Measurements from ENCODE around the gene DCD.

DCD gene

DNA sequence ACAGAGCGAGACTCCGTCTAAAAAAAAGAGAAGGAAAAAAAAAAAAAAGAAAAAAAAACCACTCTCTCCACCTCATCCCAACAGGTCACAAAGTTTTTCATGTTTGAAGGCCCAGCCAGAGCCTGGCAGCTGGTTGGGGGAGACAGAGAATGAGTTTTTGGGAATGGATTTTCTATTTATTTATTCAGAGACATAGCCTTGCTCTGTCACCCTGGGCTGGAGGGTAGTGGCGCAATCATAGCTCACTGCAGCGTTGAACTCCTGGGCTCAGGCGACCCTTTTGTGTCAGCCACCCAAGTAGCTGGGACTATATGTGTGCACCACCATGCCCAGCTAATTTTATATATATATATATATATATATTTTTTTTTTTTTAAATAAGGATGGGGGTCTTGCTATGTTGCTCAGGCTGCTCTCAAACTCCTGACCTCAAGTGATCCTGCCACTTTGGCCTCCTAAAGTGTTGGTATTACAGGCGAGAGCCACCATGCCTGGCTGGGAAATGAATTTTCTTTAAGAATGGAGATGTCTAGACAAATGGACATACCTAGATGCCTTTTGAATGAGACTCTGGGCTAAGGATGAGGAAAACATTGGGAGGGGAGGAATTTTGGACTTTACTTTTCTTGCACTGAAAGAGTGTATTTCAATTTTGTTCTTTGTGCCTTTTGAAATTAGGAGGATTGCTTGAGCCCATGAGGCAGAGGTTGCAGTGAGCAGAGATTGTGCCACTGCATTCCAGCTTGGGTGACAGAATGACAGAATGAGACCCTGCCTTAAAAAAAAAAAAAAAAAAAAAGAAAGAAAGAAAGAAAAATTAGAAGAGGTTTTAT lies 42.8 kb downstream of the DCD start:
- no peak for DNase-seq

DNA sequence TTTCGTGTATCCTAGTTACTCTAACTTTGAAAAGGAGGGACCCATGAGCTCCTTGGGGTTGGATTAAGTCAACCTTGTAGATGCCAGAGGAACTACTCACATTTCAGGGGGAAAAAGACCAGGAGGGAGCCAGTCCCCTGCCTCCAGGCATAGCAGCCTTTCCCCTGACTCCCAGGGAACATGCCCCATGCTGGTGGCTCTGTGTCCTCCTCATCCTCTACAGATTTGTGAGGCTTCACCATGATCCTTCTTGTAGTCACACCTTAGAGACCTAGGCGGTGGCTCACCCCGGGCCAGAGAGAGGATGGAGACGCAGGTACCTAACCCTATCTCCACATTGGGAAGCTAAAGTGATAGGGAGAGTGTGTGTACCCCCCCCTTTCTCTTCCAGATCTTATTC lies 43.7 kb downstream of the DCD start:
- DNase-seq = no peak

DNA sequence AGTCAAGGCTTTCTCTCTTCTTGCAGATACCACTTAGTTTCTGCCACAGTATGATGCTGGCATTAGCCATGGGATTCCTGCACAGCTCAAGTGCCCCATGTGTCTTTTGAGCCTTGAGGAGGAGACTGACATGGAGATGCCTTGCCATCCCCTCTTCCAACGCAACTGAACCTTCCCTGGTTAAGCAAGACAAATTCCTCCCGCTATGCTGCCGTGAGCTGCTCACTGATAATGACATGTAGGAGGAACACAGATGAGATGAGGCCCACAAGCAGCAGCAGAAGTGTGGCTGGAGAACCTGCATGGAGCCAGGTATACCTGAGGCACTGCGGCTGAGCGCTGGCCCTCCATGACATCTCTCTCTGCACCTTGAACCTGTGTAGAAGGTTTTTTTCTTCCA lies 44.3 kb downstream of the DCD start:
- no peak for DNase-seq

DNA sequence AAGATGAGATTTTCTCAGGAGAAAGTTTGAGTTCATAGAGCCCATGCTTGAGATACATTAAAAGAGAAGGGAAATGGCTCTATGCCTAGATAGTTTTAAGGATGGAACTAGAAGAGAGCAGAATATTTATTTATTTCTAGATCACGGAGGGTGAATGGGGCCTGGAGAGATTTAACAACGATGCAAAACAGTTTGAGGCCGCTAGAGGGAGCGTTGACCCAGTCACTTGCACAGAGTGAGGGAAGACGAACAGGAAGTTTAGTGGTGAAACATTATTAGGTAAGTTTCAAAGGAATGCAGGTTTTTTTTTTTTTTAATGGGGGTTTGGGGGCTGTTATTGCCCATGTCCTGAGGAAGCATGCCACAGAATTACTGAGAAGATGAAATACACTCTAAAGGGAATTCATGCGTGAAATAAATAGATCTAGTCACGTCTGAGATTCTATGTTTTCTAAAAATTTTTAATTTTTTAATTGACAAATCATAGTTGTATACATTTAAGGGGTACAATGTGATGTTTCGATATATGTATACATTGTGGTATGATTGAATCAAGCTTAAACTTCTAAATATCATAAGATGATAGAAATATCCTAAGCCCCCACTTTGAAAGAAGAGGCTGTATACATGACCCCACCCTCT lies 44.9 kb downstream of the DCD start:
- DNase-seq = no peak

DNA sequence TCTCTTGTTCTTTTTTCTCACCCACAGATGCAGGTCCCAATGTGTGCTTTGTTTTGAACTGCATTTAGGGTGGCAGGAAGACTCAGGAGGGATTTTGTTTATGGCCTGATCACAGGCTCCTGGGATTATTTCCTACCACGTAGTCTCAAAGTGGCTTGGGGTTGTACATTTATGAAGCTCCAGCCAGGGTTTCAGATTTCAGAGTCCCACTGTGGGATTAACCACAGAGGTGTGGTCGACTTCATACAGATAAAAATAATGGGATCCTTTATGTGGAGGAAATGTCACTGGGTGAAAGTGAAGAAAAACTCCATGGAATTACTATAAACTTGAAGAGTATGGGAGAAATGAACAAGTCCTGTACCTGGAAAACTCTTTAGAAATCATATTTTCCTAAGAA lies 45.5 kb downstream of the DCD start:
- no peak for DNase-seq

DNA sequence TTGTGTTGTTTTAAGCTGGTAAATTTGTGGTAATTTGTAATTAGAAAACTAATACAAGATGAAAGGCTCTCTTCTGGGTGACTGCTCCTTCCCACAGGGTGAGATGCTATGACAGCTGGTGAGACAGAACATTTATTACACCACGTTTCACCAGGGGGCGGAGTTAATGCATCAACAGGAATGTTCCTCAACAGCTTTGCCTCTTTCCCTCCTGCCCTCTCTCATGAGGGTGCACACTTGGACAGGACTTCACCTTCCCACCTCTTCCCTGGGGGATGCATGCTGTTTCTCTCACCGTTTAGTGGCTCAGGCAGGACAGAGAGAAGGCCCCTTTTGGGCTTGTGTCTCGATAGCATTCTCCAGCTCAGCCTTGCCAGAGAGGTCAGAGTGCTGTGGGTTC lies 46.3 kb downstream of the DCD start:
- no peak for DNase-seq

DNA sequence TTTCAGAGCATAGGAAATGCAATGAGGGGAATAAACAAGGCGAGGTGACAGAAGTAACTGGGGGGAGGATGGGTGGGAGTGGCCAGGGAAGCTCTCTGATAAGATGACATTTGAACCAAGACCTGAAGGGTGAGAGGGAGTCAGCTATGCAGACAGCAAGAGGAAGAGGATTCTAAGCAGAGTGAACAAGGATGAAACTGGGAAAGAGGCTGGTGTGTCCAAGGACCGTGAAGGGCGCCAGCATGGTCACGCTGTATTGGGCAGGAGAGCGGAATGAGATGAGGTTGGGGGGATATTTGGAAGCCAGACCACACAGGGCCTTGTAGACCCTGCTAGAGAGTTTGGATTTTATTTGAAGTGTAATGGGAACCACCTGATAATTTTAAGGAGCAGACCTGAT lies 49.2 kb downstream of the DCD start:
- no peak for DNase-seq

DNA sequence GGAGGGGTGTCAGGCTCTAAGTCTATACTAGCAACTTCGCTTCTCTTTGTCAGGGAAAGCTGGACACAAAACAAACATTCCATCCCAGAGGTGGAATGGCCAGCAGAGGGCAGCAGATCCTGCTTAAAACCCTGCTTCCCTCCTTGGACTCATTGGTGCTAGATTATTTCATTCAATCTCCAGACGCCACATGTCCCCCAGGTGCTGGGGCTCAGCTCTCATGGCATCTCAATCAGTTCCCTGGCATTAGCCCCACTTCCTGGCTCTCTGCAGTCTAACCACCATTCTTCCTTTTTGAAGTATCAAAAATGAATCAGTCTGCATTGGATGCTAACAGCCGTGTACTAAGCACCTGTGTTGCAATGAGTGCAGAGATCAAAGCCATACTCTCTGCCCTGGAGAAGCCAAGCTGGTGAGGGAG lies 51.6 kb downstream of the DCD start:
- no peak for DNase-seq

DNA sequence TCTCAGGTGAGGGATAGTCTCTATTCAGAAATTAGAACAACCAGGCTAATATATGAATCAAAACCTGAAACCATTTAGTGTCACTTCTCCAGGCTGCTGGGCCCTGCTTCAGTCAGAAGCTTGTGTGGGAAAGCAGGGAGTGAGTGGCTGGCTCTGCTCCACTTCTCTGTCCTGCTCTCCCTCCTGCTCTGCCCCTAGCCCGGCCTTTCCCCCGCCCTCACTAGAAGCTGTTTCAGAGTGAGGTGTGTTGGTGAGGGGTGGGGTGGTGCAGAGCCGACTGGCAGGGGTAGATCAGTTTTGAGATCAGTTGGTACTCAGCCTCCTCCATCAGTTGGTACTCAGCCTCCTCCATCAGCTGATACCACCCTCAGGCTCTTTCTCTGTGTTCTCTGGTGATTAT lies 52.7 kb downstream of the DCD start:
- DNase-seq = no peak

All from DMS153 (cell line).